PC-9 (cell line): Measurements from ENCODE around the gene OSMR. TPM values are rescaled to one million over a fixed set of nuclear protein-coding genes. Genes with fewer than 3 reads are reported as not detected.

ENCODE experiments used
- BruUV-seq: library from RNA; stranded (reverse); fragments of 400-500 nt; replicated peaks from 2 replicates; lab custom pipeline; 2021; lab: Mats Ljungman, UMichigan
- CTCF ChIA-PET: fragments of 300-600 bp; sonication (Branson Sonifier 250); formaldehyde crosslinking; loops from one replicate; lab custom pipeline; 2022; ENCODE audit warnings: antibody characterized with exemption; lab: Charles Lee
- POLR2A ChIA-PET: fragments of 300-600 bp; sonication (Branson Sonifier 250); formaldehyde crosslinking; loops from one replicate; lab custom pipeline; 2022; ENCODE audit warnings: antibody characterized with exemption; ENCODE audit not compliant: unreplicated experiment; lab: Charles Lee
- DNase-seq, 2 experiments: peaks; one replicate each; pipeline versions ENCODE4 v3.0.0 to v3.0.0-alpha.2; 2015 to 2022; ENCODE audit warnings: mixed read lengths in 1 of 2
- H2AFZ ChIP-seq: fragments of 200-600 bp; sonication (generic); 2 replicates; pipeline ENCODE4 v1.8.1; 2017; ENCODE audit warnings: antibody characterized with exemption
- H3F3A ChIP-seq: fragments of 200-600 bp; sonication (generic); 2 replicates; pipeline ENCODE4 v1.8.1; 2017; ENCODE audit warnings: antibody characterized with exemption, mild to moderate bottlenecking, low read depth; ENCODE audit not compliant: insufficient read depth
- H3K27ac ChIP-seq: fragments of 200-600 bp; sonication (generic); 2 replicates; pipeline ENCODE4 v1.6.1; 2016; ENCODE audit warnings: mixed run types
- H3K27me3 ChIP-seq: fragments of 200-600 bp; sonication (generic); 2 replicates; pipeline ENCODE4 v1.6.1; 2016; ENCODE audit warnings: low read depth, mixed run types; ENCODE audit not compliant: insufficient read depth
- H3K36me3 ChIP-seq: fragments of 200-600 bp; sonication (generic); 2 replicates; pipeline ENCODE4 v1.6.1; 2016; ENCODE audit warnings: low read depth, mixed run types
- H3K4me1 ChIP-seq: fragments of 200-600 bp; sonication (generic); replicated peaks from 2 replicates; pipeline ENCODE4 v1.6.1; 2016; ENCODE audit warnings: mixed run types; ENCODE audit not compliant: insufficient read depth
- H3K4me2 ChIP-seq: fragments of 200-600 bp; sonication (generic); 2 replicates; pipeline ENCODE4 v1.6.1; 2017; ENCODE audit warnings: mixed run types
- H3K4me3 ChIP-seq: fragments of 200-600 bp; sonication (generic); 2 replicates; pipeline ENCODE4 v1.6.1; 2016; ENCODE audit warnings: mixed run types
- H3K79me2 ChIP-seq: fragments of 200-600 bp; sonication (generic); 2 replicates; pipeline ENCODE4 v1.6.1; 2017; ENCODE audit warnings: low read depth, mixed run types
- H3K9me2 ChIP-seq: fragments of 200-600 bp; sonication (generic); 2 replicates; pipeline ENCODE4 v1.8.1; 2017; ENCODE audit warnings: mild to moderate bottlenecking; ENCODE audit not compliant: insufficient read depth
- H3K9me3 ChIP-seq: fragments of 200-600 bp; sonication (generic); 2 replicates; pipeline ENCODE4 v1.8.1; 2016; ENCODE audit warnings: low read depth; ENCODE audit not compliant: insufficient read depth
- H4K20me1 ChIP-seq: fragments of 200-600 bp; sonication (generic); 2 replicates; pipeline ENCODE4 v1.8.1; 2017; ENCODE audit not compliant: insufficient read depth
- CTCF ChIP-seq: fragments of 200-600 bp; sonication (generic); conservative IDR thresholded peaks from 2 replicates; pipeline ENCODE4 v1.6.1; 2017; ENCODE audit warnings: mixed run types, antibody characterized with exemption, mild to moderate bottlenecking, moderate library complexity
- EZH2 ChIP-seq: fragments of 200-600 bp; sonication (generic); IDR thresholded peaks from 2 replicates; pipeline ENCODE4 v1.8.0; 2017; ENCODE audit warnings: antibody characterized with exemption, low read depth
- intact Hi-C: fragments of 100-400 bp; cut with micrococcal nuclease; formaldehyde crosslinking; loops from one replicate; pipeline ENCODE4 v1.10.0; 2022; ENCODE audit not compliant: unreplicated experiment
- total RNA-seq: library from RNA; stranded (reverse); gene quantifications from 2 replicates; pipeline ENCODE4 v1.2.3, GENCODE V29; 2021

The OSMR gene
- total RNA-seq, 1 experiment from 2014 or later, result 65.4 TPM

GRCh38 chr5:38979535-38979934, 133.7 kb downstream of the OSMR start:
- ChIA-PET POLR2A (no interaction called here), CTCF (no interaction called here)
- intact Hi-C loops, result no loop called here
- H3K4me2 ChIP-seq, result no peak overlapping the region
- no peaks in the 10 kb centered on the region for H3K9me3 ChIP-seq
- peaks cover 14% of the 10 kb centered on the region for H3F3A ChIP-seq
- no peaks in the 10 kb centered on the region for H3K9me2 ChIP-seq
- TF ChIP-seq CTCF (no peak), EZH2 (no peak)
- no peaks in the 10 kb centered on the region for H4K20me1 ChIP-seq
- no peak for DNase-seq
- H3K79me2 ChIP-seq, result no peaks in the 10 kb centered on the region
- H3K4me3 ChIP-seq, result no peak overlapping the region
- no peaks in the 10 kb centered on the region for H3K27me3 ChIP-seq
- H3K4me1 ChIP-seq, result peaks cover 9% of the 10 kb centered on the region; the same call in 1 of the 2 replicates
- H3K27ac ChIP-seq, result no peak overlapping the region
- no peak overlapping the region for H2AFZ ChIP-seq
- H3K36me3 ChIP-seq, result peaks cover 14% of the 10 kb centered on the region; the same call in 1 of the 2 replicates
- BruUV-seq, result no TSS peak

Other genes with a start within 250 kb of the OSMR start
- 103 and 121 TPM in 2 replicates for gene RICTOR, start 228.4 kb downstream of the OSMR start, total RNA-seq